Measurements from ENCODE around the gene TNS1.

The TNS1 gene

DNA sequence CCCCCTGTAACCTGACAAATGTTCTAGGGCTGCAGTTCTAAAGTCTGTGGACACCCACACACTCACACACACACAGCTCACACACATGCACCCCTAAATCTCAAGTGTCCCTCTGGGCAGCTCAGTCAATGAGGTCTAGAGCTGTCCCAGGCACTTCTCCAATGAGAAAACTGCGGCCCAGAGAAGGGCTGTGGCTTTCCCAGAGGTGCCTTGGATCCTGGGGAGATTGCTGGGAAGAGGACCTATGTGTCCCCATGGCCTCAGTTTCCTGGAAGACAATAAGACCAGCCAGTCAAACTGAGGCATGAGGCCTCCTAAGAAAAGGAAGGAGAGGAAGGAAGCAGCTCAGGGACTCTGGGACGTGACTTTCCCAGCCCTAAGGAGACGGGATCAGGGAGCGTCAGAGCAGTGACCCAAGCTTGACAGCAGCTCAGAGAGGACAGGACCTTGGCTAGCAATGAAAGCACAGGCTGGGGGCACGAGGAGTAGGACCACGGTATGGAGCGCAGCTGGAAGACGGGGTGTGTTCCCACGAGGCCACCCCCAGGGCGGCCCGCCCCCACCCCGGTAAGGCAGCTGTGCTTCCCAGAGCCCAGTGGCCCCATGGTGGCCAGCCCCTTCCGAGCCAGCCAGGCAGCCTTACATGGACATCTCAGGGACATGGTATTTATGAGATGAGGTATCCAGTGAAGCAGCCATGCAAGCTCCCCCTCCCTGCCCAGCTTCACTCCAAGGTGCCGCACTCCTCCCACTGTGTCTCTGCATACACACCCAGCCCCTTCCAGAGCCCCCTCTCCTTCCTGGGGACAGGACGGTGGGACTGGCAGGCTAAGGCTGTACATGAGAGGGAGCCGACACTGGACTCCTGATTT, 46.0 kb downstream of the TNS1 start:
- no peak for DNase-seq (ENCODE audit: low read depth, low spot score)

DNA sequence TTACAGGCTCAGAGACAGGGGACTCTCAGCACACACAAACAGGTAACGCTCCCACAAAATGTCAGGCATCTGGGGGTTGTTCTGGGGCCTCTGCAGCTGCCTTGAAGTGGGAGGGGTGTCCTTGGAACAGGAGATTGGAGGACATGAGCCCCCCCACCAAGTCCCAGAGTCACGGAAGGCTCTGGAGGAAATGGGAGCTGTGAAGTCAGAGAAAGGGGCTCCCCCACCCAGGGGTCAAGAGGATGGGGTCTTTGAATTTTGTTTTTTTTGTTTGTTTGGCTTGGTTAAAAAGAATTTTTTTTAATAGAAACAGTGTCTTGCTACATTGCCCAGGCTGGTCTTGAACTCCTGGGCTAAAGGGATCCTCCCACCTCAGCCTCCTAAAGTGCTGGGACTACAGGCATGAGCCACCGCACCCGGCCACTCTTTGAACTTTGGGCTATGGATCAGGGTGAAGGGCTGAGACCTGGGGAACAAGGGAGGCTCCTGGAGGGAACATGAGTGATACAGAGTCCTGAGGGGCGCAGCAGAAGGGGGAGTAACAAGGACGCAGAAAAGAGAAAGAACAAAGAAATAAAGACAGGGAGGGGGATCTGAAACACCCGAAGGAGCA, 46.8 kb downstream of the TNS1 start:
- DNase-seq (ENCODE audit: low read depth, low spot score) = no peak

DNA sequence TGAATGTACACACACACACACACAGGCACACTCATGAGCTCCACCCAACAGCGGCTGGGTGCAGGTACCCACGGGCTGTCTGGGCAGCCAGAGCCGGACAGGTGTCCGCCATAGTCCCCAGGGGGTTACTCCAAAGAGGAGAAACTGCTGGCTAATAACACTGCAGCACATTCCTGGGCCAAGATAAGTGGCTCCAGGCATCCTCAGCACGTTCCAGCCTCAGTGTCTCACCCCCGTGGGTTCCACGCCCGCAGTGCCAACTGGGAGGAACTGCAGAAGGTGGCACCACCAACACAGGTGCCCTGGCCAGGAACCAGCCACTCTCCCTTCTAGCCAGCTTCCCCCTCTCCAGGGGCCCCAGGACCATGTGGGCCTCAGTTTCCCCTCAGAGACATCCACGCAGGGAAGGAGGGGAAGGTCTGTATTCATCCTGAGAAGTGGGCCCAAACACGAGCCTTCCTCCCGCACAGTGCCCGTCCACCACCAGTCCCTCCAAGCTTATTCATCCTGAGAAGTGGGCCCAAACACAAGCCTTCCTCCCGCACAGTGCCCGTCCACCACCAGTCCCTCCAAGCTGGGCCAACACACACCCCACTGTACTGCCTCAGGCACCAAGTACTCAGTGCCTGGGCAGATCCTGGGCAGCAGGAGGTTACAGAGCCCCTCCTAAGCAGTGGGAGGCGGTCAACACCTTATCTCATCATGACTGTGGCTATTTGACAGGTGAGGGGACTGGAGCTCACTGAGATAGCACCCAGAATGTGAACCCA, 47.6 kb downstream of the TNS1 start:
- no peak for DNase-seq (ENCODE audit: low read depth, low spot score)

DNA sequence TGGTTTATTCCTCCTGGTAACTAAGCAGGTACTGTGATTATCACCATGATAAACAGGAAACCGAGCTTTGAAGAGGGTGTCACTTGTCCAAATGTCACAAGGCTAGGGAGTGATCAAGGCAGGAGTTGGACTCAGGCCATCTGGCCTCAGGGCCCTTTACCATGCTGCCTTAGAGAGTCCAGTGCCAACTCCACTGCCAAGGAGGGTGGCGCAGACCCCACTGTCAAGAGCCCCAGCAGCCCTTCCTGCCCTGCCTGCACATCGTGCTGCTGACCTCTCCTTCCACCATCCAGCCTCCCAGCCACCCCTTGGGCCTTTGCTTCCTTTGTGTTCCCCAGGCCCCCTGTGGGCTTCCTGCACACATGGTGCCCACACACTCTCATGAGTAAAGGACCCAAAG, 48.3 kb downstream of the TNS1 start:
- DNase-seq (ENCODE audit: low read depth, low spot score) = no peak

DNA sequence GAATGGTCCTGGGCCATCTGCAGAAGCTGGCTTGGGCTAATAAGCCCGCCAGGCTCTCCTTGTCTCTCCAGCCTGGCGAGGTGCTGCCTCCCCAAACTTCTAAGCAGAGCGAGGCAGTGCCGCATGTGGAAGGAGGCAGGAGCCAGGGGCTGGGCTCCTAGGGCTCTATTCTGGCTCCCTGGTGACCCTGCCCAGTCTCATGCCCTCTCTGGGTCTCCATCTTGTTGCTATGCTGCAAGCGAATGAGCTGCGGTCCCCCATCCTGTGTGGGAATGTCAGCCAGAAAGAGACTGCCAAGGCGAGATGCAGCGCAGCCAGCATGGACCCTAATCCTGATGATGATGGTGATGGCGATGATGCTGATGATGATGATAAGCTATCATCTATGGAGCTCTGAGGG, 48.7 kb downstream of the TNS1 start:
- DNase-seq (ENCODE audit: low read depth, low spot score) = no peak

DNA sequence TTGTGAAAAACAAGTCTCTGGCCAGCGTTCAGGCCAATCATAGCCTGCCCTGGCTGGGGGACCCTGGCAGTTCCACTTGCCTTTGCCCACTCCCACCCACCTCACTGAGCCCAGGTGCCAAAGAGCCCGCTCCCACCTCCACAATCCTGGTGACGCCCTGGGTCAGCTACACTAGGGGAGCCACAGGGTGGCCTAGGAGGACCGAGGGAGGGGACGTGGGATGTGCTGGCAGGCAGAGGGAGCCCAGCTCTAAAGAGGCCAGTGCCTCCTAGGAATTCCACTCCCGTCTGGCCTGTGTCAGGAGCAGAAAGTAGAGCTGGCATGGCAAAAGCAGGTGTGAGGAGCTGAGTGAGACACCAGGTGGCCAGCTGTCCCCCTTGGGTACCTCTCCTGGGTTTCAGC, 49.3 kb downstream of the TNS1 start:
- peak; percentile 41 for DNase-seq (ENCODE audit: low read depth, low spot score)

DNA sequence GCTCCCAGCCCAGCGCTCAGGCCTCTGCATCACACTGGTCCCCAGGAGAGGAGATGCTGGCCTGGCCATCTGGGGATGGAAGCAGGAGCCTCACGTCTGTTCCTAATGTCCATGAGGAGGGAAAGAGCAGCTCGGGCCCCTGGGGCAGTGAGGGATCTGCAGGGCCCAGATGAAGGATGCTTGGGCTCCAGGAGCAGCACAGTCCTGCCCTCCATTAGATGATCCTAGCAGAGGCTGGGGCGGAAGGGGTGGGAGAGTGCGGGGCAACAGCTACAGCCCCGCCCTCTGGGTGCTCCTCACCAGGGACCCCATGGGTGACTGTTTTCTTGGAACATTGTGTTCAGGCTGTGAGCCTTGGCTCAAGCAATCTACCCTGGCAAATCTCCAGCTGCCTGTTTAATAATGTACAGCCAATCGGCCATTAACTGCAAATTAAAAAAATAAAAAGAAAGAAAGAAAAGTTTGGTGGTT, 49.7 kb downstream of the TNS1 start:
- DNase-seq (ENCODE audit: low read depth, low spot score) = peak; percentile 38

DNA sequence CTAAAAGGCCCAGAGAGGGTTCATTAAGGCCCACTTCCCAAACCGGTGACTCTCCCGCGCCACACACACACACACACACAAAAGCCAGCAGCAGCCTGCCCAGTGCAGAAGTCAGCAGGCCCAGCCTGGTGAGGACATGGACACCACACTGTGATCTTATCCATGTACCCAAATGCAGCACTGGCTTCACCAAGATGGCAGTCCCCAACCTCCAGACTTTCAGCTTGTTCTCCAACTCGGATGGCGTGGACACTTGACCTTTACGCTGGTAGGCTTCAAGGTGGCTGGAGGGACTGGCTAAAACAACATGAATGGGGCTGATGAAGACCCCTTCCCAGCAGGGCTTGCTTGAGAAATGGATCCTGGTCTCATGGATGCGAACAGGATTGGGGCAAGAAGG, 50.4 kb downstream of the TNS1 start:
- no peak for DNase-seq (ENCODE audit: low read depth, low spot score)

DNA sequence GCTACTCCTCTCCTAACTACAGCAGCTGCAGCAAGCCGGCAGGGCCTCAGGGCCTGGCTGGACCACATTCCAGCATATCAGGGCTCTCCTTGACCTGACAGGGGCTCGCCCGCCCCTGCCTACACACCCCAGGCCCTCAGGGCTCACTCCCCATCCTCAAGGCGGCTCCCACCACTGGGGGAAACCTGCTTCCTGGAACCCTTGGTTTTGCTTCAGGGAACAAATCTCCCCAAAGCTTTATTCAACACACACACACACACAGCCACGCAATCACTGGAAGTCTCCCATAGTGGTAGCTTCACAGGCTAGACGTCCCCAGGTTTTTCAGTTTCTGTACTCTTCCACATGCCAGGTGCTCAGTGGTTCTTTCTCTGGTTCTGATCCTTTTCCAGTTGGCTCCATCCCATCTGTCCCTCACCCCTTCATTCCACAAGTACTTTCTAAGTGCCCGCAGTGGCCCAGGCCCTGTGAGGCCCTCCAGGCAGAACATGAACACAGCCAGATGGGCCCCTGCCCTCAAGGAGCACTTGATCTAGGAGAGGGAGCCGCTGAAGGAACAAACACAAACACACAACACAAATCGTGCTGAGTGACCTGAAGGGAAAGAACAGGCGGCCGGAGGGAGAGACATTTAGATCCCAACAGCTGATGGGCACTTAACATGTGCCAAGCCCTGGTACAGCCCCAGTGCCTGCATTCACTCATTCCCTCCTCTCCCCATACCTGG, 51.1 kb downstream of the TNS1 start:
- no peak for DNase-seq (ENCODE audit: low read depth, low spot score)

DNA sequence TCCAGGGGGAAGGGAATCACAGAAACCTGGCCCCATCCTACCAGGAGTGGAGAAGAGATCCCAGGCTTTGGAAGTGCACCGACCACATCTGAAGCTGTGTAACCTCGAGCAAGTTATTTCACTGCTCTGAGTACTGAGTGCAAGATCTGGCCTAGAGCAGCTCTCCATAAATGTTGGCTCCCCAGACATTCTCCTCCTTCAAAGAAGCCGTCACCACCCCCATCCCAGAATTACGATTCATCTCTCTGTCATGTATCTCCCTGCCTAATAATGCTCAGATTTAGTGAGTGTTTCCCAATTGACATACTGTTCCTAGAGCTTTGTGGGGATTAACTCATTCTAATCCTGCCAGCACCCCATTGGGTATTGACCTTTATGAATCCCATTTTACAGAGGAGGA, 51.7 kb downstream of the TNS1 start:
- no peak for DNase-seq (ENCODE audit: low read depth, low spot score)

DNA sequence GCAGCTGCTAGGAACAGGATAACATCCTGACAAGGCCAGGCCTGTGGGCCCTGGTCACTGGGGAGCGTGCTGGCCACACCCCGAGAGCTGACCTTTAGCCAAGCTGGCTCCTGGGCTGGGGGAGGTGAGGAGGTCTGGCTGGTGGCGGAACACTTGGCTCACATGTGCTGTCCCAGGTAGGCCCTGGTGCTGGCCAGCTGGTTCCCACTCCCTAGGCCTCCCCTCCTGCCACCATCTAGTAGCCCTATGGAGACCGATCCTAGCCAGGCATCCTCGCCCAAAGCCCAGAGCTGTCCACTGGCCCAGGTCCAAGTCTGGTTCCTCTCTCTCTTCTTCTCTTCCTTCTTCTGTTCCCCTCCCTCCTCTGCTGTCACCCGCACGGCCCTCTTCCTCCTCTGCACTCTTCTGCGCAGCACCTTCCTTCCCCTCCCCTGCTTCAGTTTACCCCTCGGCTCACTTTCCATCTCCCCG, 52.4 kb downstream of the TNS1 start:
- DNase-seq (ENCODE audit: low read depth, low spot score) = no peak

DNA sequence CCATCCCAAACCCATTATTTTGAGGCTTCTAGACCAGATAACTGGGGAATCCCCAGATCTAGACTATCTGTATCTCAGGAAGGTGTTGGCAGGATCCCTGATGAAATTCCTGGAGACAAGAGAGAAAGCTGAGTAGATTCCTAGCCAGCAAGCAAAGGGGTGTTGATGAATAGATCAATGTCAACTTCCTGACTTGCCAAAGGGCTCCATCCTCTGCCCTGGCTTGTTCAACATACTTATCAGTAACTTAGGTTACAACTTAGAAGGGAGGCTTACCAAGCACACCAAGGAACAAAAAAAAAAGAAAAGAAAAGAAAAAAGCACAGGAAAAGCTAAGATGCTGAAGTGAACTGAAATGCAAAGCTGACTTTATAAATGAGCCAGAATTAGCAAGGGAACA, 53.3 kb downstream of the TNS1 start:
- no peak for DNase-seq (ENCODE audit: low read depth, low spot score)

DNA sequence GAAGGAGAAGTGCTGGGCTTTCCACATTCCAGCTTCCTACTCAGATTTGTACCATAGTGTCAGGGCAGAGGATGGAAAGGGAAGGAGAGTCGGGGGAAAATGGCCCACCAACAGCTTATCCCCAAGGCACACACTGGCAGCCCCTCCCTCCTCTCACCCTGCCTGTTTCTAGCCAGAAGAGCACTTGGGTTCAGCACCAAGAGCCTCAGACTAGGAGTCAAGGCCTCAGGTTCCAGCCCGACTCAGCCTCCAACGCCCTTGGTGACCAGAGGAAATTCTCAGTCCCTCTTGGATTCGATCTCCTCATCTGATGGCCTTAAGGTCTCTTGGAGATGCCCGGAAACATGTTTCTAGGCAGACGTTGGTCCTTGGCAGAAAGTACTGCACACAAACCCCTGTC, 53.9 kb downstream of the TNS1 start:
- no peak for DNase-seq (ENCODE audit: low read depth, low spot score)

DNA sequence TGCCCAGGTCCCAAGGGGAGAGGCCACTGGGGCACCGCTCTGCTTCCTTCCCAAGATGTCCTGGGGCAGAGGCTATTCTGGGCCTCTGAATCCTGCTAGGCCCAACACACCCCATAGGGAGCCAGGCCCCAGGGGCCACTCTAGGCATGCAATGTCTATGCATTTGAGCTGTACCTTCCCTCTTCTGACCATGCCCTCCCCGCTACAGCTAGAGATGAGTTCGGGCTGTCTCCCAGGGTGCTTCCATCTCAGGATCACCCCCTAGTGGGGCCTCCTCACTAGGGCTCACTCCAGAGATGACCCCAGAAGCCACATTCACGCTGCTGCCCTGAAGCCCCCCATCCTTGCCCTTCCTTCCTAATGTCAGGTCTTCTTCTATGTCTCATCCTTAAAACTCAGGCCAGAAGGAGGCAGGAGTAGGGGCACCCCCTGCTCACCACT, 54.4 kb downstream of the TNS1 start:
- no peak for DNase-seq (ENCODE audit: low read depth, low spot score)

DNA sequence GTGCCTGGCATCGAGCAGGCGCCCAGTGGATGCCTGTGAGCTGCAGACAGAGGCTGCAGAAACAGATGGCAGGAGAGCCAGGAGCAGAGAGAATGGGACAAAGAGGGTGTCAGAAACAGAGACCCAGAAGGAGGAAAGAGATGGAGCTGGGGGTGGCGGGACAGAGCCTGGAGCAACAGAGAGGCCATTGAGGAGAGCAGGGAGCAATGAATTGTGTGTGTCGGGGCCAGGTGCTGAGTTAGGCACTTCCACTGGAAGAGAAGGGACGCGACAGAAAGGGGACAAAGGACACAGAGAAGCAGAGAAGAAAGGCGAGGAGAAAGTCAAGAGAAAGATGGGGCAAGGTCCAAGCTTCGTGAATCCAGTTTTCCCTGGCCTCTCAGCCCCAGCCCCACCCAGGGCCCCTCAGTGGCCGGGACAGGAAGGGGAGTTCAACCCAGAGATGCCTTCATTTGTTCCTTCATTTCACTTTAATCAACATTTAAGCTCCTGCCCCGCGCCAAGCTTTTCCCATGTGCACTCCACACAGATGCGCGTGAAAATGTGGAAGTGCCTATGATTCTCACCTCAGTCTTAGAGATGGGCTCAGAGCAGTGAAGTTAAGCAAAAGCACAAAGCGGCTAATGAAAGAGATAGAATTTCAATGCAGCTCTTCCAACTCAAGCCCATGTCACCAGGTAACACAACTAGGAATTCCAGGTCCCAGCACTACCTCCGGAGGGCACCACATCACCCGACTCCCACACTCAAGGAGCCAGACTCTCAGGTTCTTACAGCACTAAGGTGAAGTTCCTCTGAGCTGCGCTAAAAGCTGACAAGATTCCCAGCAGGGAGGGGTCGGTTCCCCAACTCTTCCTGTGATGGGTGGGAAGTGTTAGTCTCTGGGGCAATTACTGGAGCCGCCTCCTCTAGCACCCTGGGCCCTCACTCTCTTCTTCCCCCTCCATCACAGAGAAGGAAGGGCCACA, 55.1 kb downstream of the TNS1 start:
- no peak for DNase-seq (ENCODE audit: low read depth, low spot score)

DNA sequence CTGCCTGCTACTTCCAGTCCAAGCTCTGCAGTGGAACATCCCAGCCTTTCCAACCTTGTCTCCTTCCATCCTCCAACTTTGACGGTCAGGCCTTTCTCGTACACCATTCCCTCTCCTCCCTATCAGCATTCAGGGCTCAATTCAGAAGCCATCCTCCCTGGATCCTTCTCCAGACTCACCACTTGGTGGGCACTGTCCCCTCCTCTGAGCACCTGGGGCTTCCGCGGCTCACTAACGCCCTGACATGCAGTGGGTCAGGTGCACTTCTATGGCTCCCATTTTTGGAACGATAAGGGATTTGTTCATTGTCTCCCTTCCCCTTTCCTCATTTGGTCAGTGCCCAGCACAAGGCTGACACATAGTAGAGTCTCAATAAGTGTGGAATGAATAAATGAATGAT, 56.7 kb downstream of the TNS1 start:
- no peak for DNase-seq (ENCODE audit: low read depth, low spot score)

DNA sequence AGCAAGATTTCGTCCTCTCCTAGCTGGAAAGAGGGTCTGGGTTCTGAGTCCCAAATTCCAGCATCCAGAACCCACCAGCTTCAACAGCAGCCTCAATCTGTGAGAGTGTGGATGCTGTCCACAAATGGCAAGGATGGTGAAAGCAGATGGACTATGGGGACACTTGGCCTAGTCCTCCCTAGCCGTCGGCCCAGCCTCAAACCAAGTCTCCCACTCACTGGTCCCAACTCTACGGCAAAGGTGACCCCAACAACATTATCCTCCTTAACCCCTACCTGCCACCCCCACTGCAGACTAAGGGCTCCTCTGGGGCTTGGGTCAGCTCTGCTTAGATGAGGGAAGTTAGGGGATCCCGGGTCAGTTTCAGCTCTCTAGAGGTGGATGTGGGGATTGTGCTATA, 57.3 kb downstream of the TNS1 start:
- DNase-seq (ENCODE audit: low read depth, low spot score) = no peak

DNA sequence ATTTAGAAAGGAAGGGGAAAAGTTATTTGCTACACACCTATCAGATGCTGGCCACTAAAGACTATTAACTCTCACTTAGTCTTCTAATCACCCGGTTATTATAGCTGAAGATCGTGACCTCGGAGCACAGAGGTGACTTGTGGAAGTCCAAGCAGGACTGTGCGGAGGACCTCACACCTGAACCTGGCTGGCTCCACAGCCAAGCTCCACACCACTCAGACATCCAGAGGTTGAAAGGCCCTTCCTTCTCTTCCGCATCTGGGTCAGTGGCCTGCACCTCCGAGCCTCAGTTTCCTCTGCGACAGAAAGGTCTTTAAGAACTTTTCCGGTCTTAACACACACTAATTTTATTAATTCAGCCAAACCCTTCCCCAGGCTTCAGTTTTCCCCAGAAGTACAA, 57.9 kb downstream of the TNS1 start:
- no peak for DNase-seq (ENCODE audit: low read depth, low spot score)

DNA sequence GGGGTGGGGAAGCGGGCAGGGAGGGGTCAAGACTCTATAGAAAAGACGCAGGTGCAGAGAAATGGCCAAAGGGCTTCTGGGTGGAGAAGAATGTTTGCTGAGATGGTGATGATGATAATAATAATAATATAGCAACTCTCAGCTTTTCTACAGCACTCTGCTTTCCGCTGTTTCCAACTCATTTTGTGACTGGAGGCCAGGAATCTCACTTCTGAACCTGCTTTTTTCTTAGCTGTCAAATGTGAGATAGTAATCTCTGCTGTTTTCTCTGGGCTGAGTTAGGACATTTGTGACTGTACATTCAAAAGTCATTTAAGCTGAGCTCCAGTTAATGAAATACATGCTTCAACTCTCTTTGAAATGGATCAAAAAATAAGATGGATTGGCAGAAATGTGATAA, 58.4 kb downstream of the TNS1 start:
- no peak for DNase-seq (ENCODE audit: low read depth, low spot score)
